HEK293 (cell line): Measurements from ENCODE around the gene SNAP23.

Experiments used
- CTCF ChIA-PET: fragments of 350-600 bp; formaldehyde crosslinking; extraction: SDS; loops from one replicate; lab custom pipeline; 2021; ENCODE audit warnings: antibody characterized with exemption; lab: Yijun Ruan, JAX
- POLR2A ChIA-PET: fragments of 300-600 bp; formaldehyde crosslinking; extraction: SDS; loops from one replicate; lab custom pipeline; 2020; ENCODE audit warnings: antibody characterized with exemption, inconsistent platforms; lab: Yijun Ruan, JAX
- H3K27ac ChIP-seq: fragments of 200-500 bp; sonication (Bioruptor generic); 2 replicates; pipeline ENCODE4 v1.5.1; 2014; ENCODE audit warnings: low read depth, low read length, control low read depth, inconsistent platforms; ENCODE audit errors: extremely low read depth
- H3K36me3 ChIP-seq, 2 experiments: fragments of 200-500 bp in 1 of 2; sonication (Bioruptor generic) in 1 of 2; 1 replicate in 1 of 2; 2 replicates in 1 of 2; pipeline ENCODE4 v1.5.1; 2014 to 2017; ENCODE audit warnings: inconsistent platforms in 2 of 2, low read length in 2 of 2; ENCODE audit not compliant: control insufficient read depth in 2 of 2, insufficient read depth in 1 of 2
- H3K4me1 ChIP-seq: fragments of 200-500 bp; sonication (Bioruptor generic); 2 replicates; pipeline ENCODE4 v1.5.1; 2014; ENCODE audit warnings: mild to moderate bottlenecking, low read length, inconsistent platforms; ENCODE audit not compliant: control insufficient read depth, insufficient read depth
- H3K4me3 ChIP-seq: 2 replicates; pipeline ENCODE4 v1.5.1; 2011; ENCODE audit warnings: low read depth, mild to moderate bottlenecking, control low read depth, low read length, moderate library complexity
- H3K9me3 ChIP-seq: fragments of 200-500 bp; sonication (Bioruptor generic); 2 replicates; pipeline ENCODE4 v1.5.1; 2014; ENCODE audit warnings: low read depth, low read length, inconsistent platforms; ENCODE audit not compliant: control insufficient read depth, insufficient read depth
- KLF9 ChIP-seq: fragments of 450-650 bp; formaldehyde crosslinking; IDR thresholded peaks from 2 replicates; pipeline ENCODE4 v1.5.1; 2016; ENCODE audit warnings: missing biosample characterization, missing genetic modification characterization, low read depth
- OSR2 ChIP-seq: fragments of 450-650 bp; formaldehyde crosslinking; IDR thresholded peaks from 2 replicates; pipeline ENCODE4 v1.5.1; 2016; ENCODE audit warnings: missing biosample characterization, missing genetic modification characterization
- PRDM1 ChIP-seq: fragments of 450-650 bp; formaldehyde crosslinking; IDR thresholded peaks from 2 replicates; pipeline ENCODE4; 2016; ENCODE audit warnings: missing biosample characterization, missing genetic modification characterization
- SALL2 ChIP-seq: fragments of 450-650 bp; formaldehyde crosslinking; IDR thresholded peaks from 2 replicates; pipeline ENCODE4 v1.5.0; 2017; ENCODE audit warnings: missing biosample characterization, mild to moderate bottlenecking, missing genetic modification characterization, borderline replicate concordance
- ZEB2 ChIP-seq: fragments of 450-650 bp; formaldehyde crosslinking; IDR thresholded peaks from 2 replicates; pipeline ENCODE4 v1.5.1; 2016; ENCODE audit warnings: missing biosample characterization, missing genetic modification characterization
- ZNF211 ChIP-seq: fragments of 450-650 bp; formaldehyde crosslinking; IDR thresholded peaks from 2 replicates; pipeline ENCODE4 v1.5.1; 2016; ENCODE audit warnings: low read depth, missing biosample characterization, missing genetic modification characterization
- ZNF214 ChIP-seq: fragments of 450-650 bp; formaldehyde crosslinking; IDR thresholded peaks from 2 replicates; pipeline ENCODE4 v1.5.1; 2017; ENCODE audit warnings: missing biosample characterization, mild to moderate bottlenecking, missing genetic modification characterization, borderline replicate concordance
- ZNF350 ChIP-seq: fragments of 450-650 bp; formaldehyde crosslinking; IDR thresholded peaks from 2 replicates; pipeline ENCODE4 v1.5.0; 2017; ENCODE audit warnings: missing biosample characterization, mild to moderate bottlenecking, missing genetic modification characterization
- ZNF394 ChIP-seq: fragments of 450-650 bp; formaldehyde crosslinking; IDR thresholded peaks from 2 replicates; pipeline ENCODE4 v1.5.1; 2016; ENCODE audit warnings: missing biosample characterization, missing genetic modification characterization, mild to moderate bottlenecking, moderate library complexity, borderline replicate concordance
- ZNF514 ChIP-seq: fragments of 450-650 bp; formaldehyde crosslinking; IDR thresholded peaks from 2 replicates; pipeline ENCODE4 v1.5.1; 2016; ENCODE audit warnings: missing biosample characterization, missing genetic modification characterization
- ZNF521 ChIP-seq: fragments of 450-650 bp; formaldehyde crosslinking; IDR thresholded peaks from 2 replicates; pipeline ENCODE4 v1.5.1; 2017; ENCODE audit warnings: missing biosample characterization, mild to moderate bottlenecking, missing genetic modification characterization
- ZNF529 ChIP-seq: fragments of 450-650 bp; formaldehyde crosslinking; IDR thresholded peaks from 2 replicates; pipeline ENCODE4 v1.5.1; 2017; ENCODE audit warnings: missing genetic modification characterization, missing biosample characterization; ENCODE audit not compliant: insufficient replicate concordance
- ZNF544 ChIP-seq: fragments of 450-650 bp; formaldehyde crosslinking; IDR thresholded peaks from 2 replicates; pipeline ENCODE4 v1.5.0; 2017; ENCODE audit warnings: missing biosample characterization, missing genetic modification characterization
- ZNF561 ChIP-seq: fragments of 450-650 bp; IDR thresholded peaks from 2 replicates; pipeline ENCODE4 v1.5.1; 2018; ENCODE audit warnings: missing biosample characterization, missing genetic modification characterization, borderline replicate concordance
- ZNF664 ChIP-seq: fragments of 450-650 bp; formaldehyde crosslinking; IDR thresholded peaks from 2 replicates; pipeline ENCODE4 v1.5.1; 2016; ENCODE audit warnings: missing biosample characterization, missing genetic modification characterization
- ZNF792 ChIP-seq: fragments of 450-650 bp; formaldehyde crosslinking; IDR thresholded peaks from 2 replicates; pipeline ENCODE4 v1.5.1; 2016; ENCODE audit warnings: missing biosample characterization, missing genetic modification characterization
- ZXDB ChIP-seq: fragments of 450-650 bp; formaldehyde crosslinking; IDR thresholded peaks from 2 replicates; pipeline ENCODE4 v1.5.1; 2016; ENCODE audit warnings: missing biosample characterization, missing genetic modification characterization
- TF ChIP-seq, protein P1 (sequence below): fragments of 450-650 bp; formaldehyde crosslinking; IDR thresholded peaks from 2 replicates; pipeline ENCODE4 v1.5.1; 2016; ENCODE audit warnings: missing biosample characterization, missing genetic modification characterization
- TF ChIP-seq, protein P2 (sequence below): fragments of 450-650 bp; formaldehyde crosslinking; IDR thresholded peaks from 2 replicates; pipeline ENCODE4 v1.5.1; 2016; ENCODE audit warnings: missing biosample characterization, missing genetic modification characterization
- TF ChIP-seq, protein P3 (sequence below): fragments of 450-650 bp; formaldehyde crosslinking; IDR thresholded peaks from 2 replicates; pipeline ENCODE4 v1.5.1; 2016; ENCODE audit warnings: missing biosample characterization, missing genetic modification characterization
- TF ChIP-seq, protein P4 (sequence below): fragments of 450-650 bp; formaldehyde crosslinking; IDR thresholded peaks from 2 replicates; pipeline ENCODE4 v1.5.1; 2016; ENCODE audit warnings: missing biosample characterization, missing genetic modification characterization

The SNAP23 gene

DNA sequence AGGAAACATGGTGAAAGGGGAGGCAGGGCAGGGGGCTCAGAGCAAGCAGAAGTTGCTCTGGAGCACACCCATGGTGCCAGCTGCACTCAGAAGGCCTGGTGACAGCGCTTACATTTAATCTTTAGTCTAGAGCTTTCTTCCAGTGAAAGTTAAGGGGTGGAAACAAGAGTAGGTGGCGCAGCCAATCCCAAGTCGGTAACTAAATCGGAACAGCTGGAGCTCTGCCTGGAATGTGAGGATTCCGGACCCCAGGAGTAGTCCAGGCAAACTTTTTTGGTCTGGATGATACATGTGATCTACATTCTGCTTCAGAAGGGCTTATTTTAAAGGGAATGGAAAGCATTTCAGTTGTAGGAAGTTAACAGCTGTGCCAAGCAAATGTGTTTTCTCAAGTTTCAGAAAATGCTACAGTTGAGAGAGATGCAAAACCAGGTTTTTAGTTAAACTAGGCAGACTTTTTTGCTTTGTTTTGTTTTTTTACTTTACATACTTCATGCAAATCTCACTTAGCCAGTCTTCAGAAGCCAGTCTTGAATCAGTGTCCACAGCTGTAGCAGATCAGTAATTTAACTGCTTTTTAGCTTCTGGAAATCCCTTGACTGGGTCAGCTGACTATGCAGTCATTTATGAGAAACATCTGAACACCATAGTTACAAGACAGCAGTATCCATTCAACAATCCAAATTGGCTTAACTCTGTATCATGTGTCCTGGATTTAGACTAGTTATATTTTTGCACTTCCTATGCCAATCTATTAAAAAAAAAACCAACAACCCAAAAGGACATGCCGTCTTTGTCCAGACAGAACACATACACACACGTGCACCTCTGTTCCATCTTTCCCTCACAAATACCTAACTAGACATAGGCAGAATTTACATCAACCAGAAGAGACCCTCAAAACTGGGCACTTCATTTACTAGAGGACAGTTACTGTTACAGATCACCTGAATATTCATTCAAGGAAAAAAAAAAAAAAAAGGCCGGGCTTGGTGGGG lies 37.7 kb upstream of the SNAP23 start:
- ChIA-PET POLR2A (no interaction called here), CTCF (interaction anchor here (0.7 kb wide), 1 partner anchor 80 kb away, joined by 3 read pairs; no protein-coding TSS in a partner anchor)
- no peak for TF ChIP-seq ZNF544 (tag by site-specific recombination)
- TF ChIP-seq ZNF521 (tag by site-specific recombination): no peak
- TF ChIP-seq ZXDB (tag by site-specific recombination): no peak
- no peak for TF ChIP-seq ZNF350
- TF ChIP-seq ZEB2 (tag by site-specific recombination): no peak
- TF ChIP-seq KLF9: no peak
- TF ChIP-seq ZNF529: no peak
- peak; percentile 14; the same call in 1 of the 2 replicates for TF ChIP-seq OSR2 (tag by site-specific recombination)
- no peak for TF ChIP-seq ZNF514 (tag by site-specific recombination)
- no peak for TF ChIP-seq ZNF561 (tag by site-specific recombination)
- peak; percentile 31; the same call in 1 of the 2 replicates for TF ChIP-seq PRDM1 (tag by site-specific recombination)
- TF ChIP-seq ZNF664 (tag by site-specific recombination): no peak
- TF ChIP-seq ZNF214 (tag by site-specific recombination): no peak
- no peak for TF ChIP-seq ZNF394 (tag by site-specific recombination)
- no peak for TF ChIP-seq ZNF792 (tag by site-specific recombination)
- peaks cover 0 to 7% of the 10 kb centered on the region in 2 experiments; a peak in 1 of 3 replicates for H3K36me3 ChIP-seq
- no peak overlapping the region for H3K4me3 ChIP-seq
- no peaks in the 10 kb centered on the region for H3K9me3 ChIP-seq
- H3K4me1 ChIP-seq: no peaks in the 10 kb centered on the region
- H3K27ac ChIP-seq: no peak overlapping the region

DNA sequence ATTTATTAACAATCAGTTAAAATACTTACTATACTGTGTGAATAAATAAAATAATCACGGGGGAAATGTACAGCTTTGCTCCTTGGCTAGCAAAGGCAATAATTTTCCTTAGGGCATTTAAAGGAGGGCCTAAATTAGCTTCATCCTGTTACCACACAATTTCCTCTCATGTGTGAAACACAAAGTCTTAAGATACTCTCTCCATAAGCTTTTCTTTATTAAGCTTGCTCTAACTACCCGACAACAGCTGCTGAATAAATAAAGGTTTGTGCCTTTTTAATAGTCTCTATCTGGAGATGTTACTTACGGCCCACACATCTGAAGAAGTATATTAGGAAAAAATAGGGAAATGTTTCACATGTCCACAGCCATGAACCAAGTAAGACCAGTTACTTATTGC lies 34.2 kb upstream of the SNAP23 start:
- CTCF ChIA-PET: interaction anchor here (0.5 to 1.3 kb wide), 2 partner anchors 10 to 153 kb away, joined by 3 to 5 read pairs; no protein-coding TSS in a partner anchor
- Histone ChIP-seq H3K4me3 (no peak overlapping the region), H3K36me3 (peaks cover 0 to 9% of the 10 kb centered on the region in 2 experiments; a peak in 2 of 3 replicates), H3K9me3 (no peaks in the 10 kb centered on the region), H3K27ac (no peak overlapping the region), H3K4me1 (no peaks in the 10 kb centered on the region)
- POLR2A ChIA-PET: no interaction called here
- TF ChIP-seq, protein P1, sequence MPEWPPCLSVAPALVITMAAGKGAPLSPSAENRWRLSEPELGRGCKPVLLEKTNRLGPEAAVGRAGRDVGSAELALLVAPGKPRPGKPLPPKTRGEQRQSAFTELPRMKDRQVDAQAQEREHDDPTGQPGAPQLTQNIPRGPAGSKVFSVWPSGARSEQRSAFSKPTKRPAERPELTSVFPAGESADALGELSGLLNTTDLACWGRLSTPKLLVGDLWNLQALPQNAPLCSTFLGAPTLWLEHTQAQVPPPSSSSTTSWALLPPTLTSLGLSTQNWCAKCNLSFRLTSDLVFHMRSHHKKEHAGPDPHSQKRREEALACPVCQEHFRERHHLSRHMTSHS (tag by site-specific recombination): no peak
- TF ChIP-seq, protein P2, sequence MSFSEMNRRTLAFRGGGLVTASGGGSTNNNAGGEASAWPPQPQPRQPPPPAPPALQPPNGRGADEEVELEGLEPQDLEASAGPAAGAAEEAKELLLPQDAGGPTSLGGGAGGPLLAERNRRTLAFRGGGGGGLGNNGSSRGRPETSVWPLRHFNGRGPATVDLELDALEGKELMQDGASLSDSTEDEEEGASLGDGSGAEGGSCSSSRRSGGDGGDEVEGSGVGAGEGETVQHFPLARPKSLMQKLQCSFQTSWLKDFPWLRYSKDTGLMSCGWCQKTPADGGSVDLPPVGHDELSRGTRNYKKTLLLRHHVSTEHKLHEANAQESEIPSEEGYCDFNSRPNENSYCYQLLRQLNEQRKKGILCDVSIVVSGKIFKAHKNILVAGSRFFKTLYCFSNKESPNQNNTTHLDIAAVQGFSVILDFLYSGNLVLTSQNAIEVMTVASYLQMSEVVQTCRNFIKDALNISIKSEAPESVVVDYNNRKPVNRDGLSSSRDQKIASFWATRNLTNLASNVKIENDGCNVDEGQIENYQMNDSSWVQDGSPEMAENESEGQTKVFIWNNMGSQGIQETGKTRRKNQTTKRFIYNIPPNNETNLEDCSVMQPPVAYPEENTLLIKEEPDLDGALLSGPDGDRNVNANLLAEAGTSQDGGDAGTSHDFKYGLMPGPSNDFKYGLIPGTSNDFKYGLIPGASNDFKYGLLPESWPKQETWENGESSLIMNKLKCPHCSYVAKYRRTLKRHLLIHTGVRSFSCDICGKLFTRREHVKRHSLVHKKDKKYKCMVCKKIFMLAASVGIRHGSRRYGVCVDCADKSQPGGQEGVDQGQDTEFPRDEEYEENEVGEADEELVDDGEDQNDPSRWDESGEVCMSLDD: no peak
- no peak for TF ChIP-seq SALL2 (tag by site-specific recombination)
- TF ChIP-seq, protein P3, sequence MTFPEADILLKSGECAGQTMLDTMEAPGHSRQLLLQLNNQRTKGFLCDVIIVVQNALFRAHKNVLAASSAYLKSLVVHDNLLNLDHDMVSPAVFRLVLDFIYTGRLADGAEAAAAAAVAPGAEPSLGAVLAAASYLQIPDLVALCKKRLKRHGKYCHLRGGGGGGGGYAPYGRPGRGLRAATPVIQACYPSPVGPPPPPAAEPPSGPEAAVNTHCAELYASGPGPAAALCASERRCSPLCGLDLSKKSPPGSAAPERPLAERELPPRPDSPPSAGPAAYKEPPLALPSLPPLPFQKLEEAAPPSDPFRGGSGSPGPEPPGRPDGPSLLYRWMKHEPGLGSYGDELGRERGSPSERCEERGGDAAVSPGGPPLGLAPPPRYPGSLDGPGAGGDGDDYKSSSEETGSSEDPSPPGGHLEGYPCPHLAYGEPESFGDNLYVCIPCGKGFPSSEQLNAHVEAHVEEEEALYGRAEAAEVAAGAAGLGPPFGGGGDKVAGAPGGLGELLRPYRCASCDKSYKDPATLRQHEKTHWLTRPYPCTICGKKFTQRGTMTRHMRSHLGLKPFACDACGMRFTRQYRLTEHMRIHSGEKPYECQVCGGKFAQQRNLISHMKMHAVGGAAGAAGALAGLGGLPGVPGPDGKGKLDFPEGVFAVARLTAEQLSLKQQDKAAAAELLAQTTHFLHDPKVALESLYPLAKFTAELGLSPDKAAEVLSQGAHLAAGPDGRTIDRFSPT (tag by site-specific recombination): no peak
- TF ChIP-seq ZNF211 (tag by site-specific recombination): no peak
- TF ChIP-seq, protein P4, sequence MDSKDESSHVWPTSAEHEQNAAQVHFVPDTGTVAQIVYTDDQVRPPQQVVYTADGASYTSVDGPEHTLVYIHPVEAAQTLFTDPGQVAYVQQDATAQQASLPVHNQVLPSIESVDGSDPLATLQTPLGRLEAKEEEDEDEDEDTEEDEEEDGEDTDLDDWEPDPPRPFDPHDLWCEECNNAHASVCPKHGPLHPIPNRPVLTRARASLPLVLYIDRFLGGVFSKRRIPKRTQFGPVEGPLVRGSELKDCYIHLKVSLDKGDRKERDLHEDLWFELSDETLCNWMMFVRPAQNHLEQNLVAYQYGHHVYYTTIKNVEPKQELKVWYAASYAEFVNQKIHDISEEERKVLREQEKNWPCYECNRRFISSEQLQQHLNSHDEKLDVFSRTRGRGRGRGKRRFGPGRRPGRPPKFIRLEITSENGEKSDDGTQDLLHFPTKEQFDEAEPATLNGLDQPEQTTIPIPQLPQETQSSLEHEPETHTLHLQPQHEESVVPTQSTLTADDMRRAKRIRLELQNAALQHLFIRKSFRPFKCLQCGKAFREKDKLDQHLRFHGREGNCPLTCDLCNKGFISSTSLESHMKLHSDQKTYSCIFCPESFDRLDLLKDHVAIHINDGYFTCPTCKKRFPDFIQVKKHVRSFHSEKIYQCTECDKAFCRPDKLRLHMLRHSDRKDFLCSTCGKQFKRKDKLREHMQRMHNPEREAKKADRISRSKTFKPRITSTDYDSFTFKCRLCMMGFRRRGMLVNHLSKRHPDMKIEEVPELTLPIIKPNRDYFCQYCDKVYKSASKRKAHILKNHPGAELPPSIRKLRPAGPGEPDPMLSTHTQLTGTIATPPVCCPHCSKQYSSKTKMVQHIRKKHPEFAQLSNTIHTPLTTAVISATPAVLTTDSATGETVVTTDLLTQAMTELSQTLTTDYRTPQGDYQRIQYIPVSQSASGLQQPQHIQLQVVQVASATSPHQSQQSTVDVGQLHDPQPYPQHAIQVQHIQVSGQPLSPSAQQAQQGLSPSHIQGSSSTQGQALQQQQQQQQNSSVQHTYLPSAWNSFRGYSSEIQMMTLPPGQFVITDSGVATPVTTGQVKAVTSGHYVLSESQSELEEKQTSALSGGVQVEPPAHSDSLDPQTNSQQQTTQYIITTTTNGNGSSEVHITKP (tag by site-specific recombination): no peak
- no peak for TF ChIP-seq ZNF664 (tag by site-specific recombination)
